Testis (tissue), 3 donors: ENCODE data around the gene CHMP5. TPM values are rescaled to one million over a fixed set of nuclear protein-coding genes. Genes with fewer than 3 reads are reported as not detected.

Experiments used
- DNase-seq: peaks from one replicate; pipeline ENCODE4 v3.0.0-alpha.2; 2019
- H3K27ac ChIP-seq, 2 donors: fragments of 200-600 bp; sonication (generic); one replicate each; pipeline ENCODE4 v1.5.1; 2019
- H3K27me3 ChIP-seq: fragments of 200-600 bp; sonication (generic); one replicate; pipeline ENCODE4 v1.5.1; 2019
- H3K36me3 ChIP-seq: fragments of 200-600 bp; sonication (generic); one replicate; pipeline ENCODE4 v1.5.1; 2017; ENCODE audit warnings: low read depth; ENCODE audit errors: missing control alignments
- H3K4me1 ChIP-seq: fragments of 200-600 bp; sonication (generic); one replicate; pipeline ENCODE4 v1.5.1; 2019
- H3K4me3 ChIP-seq, 2 donors: fragments of 200-600 bp; sonication (generic); one replicate each; pipeline ENCODE4 v1.5.1; 2017 to 2019
- H3K9me3 ChIP-seq: fragments of 200-600 bp; sonication (generic); one replicate; pipeline ENCODE4 v1.5.1; 2017
- CTCF ChIP-seq, 3 experiments: fragments of 450-650 bp in 2 of 3; fragments of 200-600 bp in 1 of 3; sonication (generic) in 1 of 3; IDR thresholded peaks; one replicate each; pipeline ENCODE4 v1.5.1; 2016 to 2019; ENCODE audit warnings: antibody characterized with exemption in 3 of 3, mild to moderate bottlenecking in 2 of 3, moderate library complexity in 1 of 3
- POLR2A ChIP-seq: fragments of 450-650 bp; IDR thresholded peaks from one replicate; pipeline ENCODE4 v1.6.1; 2017; ENCODE audit warnings: antibody characterized with exemption, mild to moderate bottlenecking, moderate library complexity
- WGBS, 2 donors: methylation state at CpG; one replicate each; pipeline ENCODE4 v1.1.5; 2018; 5-methylcytosine and 5-hydroxymethylcytosine counted together
- intact Hi-C: fragments of 100-400 bp; cut with DNase I; formaldehyde crosslinking; loops from one replicate; pipeline ENCODE4 v1.15.1; 2023; ENCODE audit warnings: low total_unique reads
- polyA plus RNA-seq: library from polyadenylated mRNA; stranded (reverse); fragments of 350-450 nt; fragmentation: Illumina TruSeq; extraction: RNeasy Lipid Tissue Mini Kit (QIAGEN cat#74804); gene quantifications from one replicate; pipeline ENCODE4 v1.2.3, GENCODE V29; 2014; ENCODE audit warnings: low read depth, low replicate concordance; ENCODE audit not compliant: insufficient read depth
- total RNA-seq, 2 donors: library from RNA; depleted of rRNA; stranded (reverse); fragments of >200 nt; gene quantifications; one replicate each; pipeline ENCODE4 v1.2.3, GENCODE V29; 2016

Gene CHMP5
- total and polyA plus RNA-seq, 3 donors from 2014 or later = 53.2 to 84.1 (median 57.0) TPM

GRCh38 chr9:33248606-33249005 is 16.2 kb upstream of the CHMP5 start:
- no peak for DNase-seq
- Histone ChIP-seq H3K27ac (no peak overlapping the region), H3K4me1 (no peaks in the 10 kb centered on the region), H3K9me3 (no peaks in the 10 kb centered on the region), H3K36me3 (no peaks in the 10 kb centered on the region), H3K27me3 (no peaks in the 10 kb centered on the region), H3K4me3 (no peak overlapping the region)
- intact Hi-C loops = no loop called here
- TF ChIP-seq CTCF (IDR thresholded peaks at IDR 0.05) = no peak
- no peak for TF ChIP-seq POLR2A
- WGBS, 2 donors = 83 to 98% methylated on average over 3 of the region's 3 CpGs

GRCh38 chr9:33249087-33249658 is 15.7 kb upstream of the CHMP5 start:
- no peak for TF ChIP-seq CTCF (IDR thresholded peaks at IDR 0.05)
- TF ChIP-seq POLR2A = no peak

GRCh38 chr9:33249983-33250382 is 14.9 kb upstream of the CHMP5 start:
- Histone ChIP-seq H3K36me3 (no peaks in the 10 kb centered on the region), H3K27me3 (no peaks in the 10 kb centered on the region), H3K4me1 (no peaks in the 10 kb centered on the region), H3K27ac (no peak overlapping the region), H3K4me3 (no peak overlapping the region), H3K9me3 (no peaks in the 10 kb centered on the region)
- TF ChIP-seq CTCF (IDR thresholded peaks at IDR 0.05) (no peak), POLR2A (no peak)
- intact Hi-C loops = no loop called here
- DNase-seq = no peak
- WGBS, 2 donors = 91 to 98% methylated on average over 2 of the region's 2 CpGs

More at GRCh38 chr9:33249087-33249658, 15.7 kb upstream of the CHMP5 start:
- H3K4me3 ChIP-seq = no peak overlapping the region
- WGBS, 2 donors = 72 to 85% methylated on average over 6 of the region's 6 CpGs
- H3K27me3 ChIP-seq = no peaks in the 10 kb centered on the region
- intact Hi-C loops = no loop called here
- no peak overlapping the region for H3K27ac ChIP-seq
- H3K9me3 ChIP-seq = no peaks in the 10 kb centered on the region
- H3K4me1 ChIP-seq = no peaks in the 10 kb centered on the region
- no peak for DNase-seq
- no peaks in the 10 kb centered on the region for H3K36me3 ChIP-seq

- Histone ChIP-seq H3K4me3 (no peak overlapping the region), H3K27ac (no peak overlapping the region), H3K9me3 (no peaks in the 10 kb centered on the region), H3K27me3 (no peaks in the 10 kb centered on the region), H3K4me1 (no peaks in the 10 kb centered on the region), H3K36me3 (no peaks in the 10 kb centered on the region)
- no peak for DNase-seq
- TF ChIP-seq POLR2A (no peak), CTCF (IDR thresholded peaks at IDR 0.05) (no peak)
- intact Hi-C loops = no loop called here
- 71 to 82% methylated on average over 1 of the region's 1 CpG for WGBS, 2 donors
Observed at GRCh38 chr9:33250458-33250995, 14.3 kb upstream of the CHMP5 start.

GRCh38 chr9:33254211-33254610 is 10.6 kb upstream of the CHMP5 start:
- intact Hi-C loops = no loop called here
- Histone ChIP-seq H3K4me1 (no peaks in the 10 kb centered on the region), H3K36me3 (no peaks in the 10 kb centered on the region), H3K9me3 (no peaks in the 10 kb centered on the region), H3K27ac (no peak overlapping the region), H3K4me3 (no peak overlapping the region), H3K27me3 (no peaks in the 10 kb centered on the region)
- 95 to 98% methylated on average over 3 to 4 of the region's 4 CpGs for WGBS, 2 donors
- DNase-seq = no peak
- TF ChIP-seq POLR2A = no peak
- no peak for TF ChIP-seq CTCF (IDR thresholded peaks at IDR 0.05)
